ENCODE results near the gene DGKH.

GRCh38 chr13:42151781-42152180 is 103.3 kb downstream of the DGKH start:
- TF ChIP-seq, protein P1, sequence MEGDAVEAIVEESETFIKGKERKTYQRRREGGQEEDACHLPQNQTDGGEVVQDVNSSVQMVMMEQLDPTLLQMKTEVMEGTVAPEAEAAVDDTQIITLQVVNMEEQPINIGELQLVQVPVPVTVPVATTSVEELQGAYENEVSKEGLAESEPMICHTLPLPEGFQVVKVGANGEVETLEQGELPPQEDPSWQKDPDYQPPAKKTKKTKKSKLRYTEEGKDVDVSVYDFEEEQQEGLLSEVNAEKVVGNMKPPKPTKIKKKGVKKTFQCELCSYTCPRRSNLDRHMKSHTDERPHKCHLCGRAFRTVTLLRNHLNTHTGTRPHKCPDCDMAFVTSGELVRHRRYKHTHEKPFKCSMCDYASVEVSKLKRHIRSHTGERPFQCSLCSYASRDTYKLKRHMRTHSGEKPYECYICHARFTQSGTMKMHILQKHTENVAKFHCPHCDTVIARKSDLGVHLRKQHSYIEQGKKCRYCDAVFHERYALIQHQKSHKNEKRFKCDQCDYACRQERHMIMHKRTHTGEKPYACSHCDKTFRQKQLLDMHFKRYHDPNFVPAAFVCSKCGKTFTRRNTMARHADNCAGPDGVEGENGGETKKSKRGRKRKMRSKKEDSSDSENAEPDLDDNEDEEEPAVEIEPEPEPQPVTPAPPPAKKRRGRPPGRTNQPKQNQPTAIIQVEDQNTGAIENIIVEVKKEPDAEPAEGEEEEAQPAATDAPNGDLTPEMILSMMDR (IDR thresholded peaks at IDR 0.05) = no peak
- TF ChIP-seq EZH2 (IDR thresholded peaks at IDR 0.05; ENCODE audit: borderline replicate concordance, insufficient read depth, low read depth, low read length, poor library complexity, severe bottlenecking) = no peak

All from B cell (primary cell).